GM21526 (cell line): ENCODE measurements around the gene NUMB.

Source experiments
- ATAC-seq: cut with Tn5 transposase; IDR thresholded peaks from one replicate; pipeline ENCODE4 v1.9.1; 2021; ENCODE audit warnings: moderate library complexity; ENCODE audit not compliant: unreplicated experiment, low FRiP score

The NUMB gene

DNA sequence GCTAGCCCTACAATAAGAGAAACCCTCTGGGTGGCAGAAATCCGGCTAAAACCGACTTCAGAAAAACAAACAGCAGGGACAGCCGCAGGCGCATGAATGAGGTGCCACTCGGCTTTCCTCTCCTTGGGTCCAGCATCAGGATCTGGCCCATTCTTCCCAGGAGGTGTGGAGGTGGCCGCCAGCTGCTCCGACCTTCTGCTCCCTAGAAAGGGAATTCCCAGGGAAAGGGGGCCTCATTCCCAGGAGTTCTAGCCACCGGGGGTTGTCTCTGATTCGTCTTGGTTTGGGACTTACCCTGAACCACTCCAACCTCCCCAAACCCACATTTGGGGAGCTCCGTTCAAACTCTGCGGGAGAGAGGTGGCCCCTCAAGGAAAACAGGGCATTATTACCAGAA, 208.0 kb downstream of the NUMB start:
- ATAC-seq: no peak

DNA sequence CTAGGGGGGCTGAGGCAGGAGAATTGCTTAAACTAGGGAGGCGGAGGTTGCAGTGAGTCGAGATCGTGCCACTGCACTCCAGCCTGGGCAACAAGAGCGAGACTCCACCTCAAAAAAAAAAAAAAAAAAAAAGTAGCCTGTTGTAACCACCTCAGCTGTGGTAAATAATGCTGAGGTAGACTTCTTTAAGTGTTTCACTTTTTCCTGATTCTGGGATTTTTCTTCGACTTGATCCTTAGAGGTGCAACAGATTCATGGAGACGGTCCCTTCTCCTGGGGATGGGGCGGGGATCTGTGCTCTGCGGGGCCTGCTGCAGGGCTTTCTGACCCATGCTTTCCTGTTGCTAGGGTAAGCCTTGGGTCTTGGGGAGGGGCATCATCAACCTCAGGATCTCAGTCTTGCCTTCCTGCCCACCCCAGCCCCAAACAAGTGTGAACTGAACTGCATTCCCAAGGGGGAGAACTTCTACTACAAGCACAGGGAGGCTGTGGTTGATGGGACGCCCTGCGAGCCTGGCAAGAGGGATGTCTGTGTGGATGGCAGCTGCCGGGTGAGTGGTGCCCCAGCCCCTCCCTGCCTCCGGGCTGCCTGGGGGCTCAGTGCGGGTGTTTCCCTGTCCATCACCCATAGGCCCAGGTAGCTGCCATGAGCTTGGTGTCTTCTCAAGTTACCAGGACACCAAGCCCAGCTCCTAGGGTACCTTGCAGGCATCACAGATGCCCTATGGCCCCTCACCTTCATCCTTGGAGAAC, 208.6 kb downstream of the NUMB start:
- ATAC-seq: no peak

DNA sequence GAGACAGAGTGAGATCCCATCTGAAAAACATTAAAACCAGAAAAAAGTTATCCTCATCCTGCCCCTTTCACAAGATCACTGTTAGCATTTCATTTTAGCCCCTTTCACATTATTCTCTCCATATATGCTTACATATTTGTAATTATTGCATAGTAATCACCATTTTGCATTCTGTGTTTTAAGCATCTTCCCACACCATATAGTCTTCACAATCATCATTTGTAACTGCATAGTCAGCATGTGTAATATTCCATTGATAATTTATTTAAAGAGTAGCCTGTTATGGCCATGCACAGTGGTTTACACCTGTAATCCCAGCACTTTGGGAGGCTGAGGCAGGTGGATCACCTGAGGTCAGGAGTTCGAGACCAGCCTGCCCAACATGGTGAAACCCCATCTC, 209.2 kb downstream of the NUMB start:
- no peak for ATAC-seq

DNA sequence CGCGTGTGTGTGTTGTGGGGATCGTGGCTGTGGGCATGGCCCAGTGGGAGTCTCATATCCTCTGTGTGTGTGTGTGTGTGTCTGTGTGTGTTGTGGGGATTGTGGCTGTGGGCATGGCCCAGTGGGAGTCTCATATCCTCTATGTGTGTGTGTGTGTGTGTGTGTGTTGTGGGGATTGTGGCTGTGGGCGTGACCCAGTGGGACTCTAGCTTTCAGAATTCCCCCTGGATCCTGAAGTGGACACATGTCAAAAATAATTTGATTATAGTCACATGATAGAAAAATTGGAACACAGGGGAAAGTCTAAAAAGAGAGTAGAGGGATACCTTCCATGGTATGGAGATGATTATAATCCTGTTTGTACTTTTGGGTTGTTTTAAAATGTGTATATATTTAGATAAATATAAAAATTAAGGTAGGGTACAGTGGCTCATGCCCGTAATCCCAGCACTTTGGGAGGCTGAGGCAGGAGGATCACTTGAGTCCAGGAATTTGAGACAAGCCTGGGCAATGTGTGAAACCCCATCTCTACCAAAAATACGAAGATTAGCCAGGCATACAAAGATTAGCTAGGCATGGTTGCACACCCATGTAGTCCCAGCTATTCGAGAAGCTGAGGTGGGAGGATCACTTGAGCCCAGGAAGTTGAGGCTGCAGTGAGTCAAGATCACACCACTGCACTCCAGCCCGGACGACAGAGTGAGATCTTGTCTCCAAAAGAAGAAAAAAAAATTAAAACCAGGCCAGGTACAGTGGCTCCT, 210.1 kb downstream of the NUMB start:
- ATAC-seq: no peak

DNA sequence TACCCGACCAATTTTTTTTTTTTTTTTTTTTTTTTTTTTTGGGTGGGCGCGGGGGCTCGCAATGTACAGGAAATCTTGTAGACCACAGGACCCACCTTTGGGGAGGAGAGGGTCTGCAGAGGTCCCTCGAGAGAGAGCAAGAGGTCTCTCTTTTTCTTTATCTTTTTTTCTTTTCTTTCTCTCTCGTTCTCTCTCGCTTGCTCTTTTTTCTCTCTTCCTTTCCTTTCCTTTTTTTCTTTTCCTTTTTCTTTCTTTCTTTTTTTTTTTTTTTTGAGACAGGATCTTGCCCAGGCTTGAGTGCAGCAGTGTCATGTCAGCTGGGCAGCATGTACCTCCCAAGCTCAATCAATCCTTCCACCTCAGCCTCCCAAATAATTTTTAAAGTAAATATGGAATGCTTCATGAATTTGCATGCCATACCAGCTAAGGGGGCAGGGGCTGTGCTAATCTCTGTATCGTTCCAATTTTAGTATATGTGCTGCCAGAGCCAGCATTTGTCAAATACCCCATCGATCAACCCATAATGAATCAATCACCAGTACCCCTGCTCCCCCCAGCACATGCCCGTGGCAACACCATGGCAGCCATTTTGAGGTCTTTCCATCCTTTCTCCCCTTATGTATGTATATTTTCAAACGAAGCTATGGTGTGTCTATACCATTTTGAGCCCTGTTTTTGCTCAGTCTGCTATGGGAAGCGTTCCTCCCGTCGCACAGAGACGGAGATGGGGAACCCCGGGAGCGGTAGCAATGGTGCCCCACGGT, 211.8 kb downstream of the NUMB start:
- ATAC-seq: no peak

- no peak for ATAC-seq
These were observed 212.6 kb downstream of the NUMB start for GRCh38 chr14:73245480-73246325.

GRCh38 chr14:73244541-73245290, 213.6 kb downstream of the NUMB start:
- no peak for ATAC-seq

GRCh38 chr14:73243748-73244147, 214.6 kb downstream of the NUMB start:
- no peak for ATAC-seq

- no peak for ATAC-seq
These were observed 215.0 kb downstream of the NUMB start for GRCh38 chr14:73243341-73243740.

- no peak for ATAC-seq
These were observed 215.9 kb downstream of the NUMB start for GRCh38 chr14:73242357-73242901.

DNA sequence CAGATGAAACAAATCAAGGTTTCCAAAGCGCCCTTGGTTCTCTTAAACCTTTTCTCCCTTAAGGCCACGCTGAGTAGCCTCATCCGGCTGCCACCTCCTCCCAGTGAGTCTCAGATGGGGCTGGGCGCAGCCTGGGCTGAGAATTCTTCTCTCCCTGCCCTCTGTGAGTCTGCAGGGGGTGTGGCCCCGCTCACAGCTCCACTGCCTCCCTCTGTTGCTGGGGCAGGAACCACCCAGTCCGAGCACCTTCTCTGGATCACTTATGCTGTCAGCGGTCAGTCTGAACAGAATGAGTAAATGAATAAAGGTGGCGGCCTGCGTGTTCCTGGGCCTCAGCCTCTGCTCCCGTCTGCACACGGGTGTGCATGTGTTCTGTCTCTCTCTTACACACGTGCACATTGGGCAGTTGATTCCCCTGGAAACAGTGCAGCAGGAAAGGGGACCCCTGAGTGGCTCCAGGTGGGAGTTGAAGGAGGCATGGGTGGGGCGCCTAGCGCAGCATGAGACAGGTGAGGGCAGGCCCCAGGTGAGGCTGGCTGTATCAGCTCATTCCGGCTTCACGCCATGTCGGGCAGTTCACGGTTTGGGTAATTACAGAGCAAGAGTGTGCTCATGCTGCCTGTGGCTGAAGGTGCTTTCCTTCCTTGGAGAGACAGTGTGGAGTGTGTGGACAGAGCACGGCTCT, 216.7 kb downstream of the NUMB start:
- no peak for ATAC-seq

DNA sequence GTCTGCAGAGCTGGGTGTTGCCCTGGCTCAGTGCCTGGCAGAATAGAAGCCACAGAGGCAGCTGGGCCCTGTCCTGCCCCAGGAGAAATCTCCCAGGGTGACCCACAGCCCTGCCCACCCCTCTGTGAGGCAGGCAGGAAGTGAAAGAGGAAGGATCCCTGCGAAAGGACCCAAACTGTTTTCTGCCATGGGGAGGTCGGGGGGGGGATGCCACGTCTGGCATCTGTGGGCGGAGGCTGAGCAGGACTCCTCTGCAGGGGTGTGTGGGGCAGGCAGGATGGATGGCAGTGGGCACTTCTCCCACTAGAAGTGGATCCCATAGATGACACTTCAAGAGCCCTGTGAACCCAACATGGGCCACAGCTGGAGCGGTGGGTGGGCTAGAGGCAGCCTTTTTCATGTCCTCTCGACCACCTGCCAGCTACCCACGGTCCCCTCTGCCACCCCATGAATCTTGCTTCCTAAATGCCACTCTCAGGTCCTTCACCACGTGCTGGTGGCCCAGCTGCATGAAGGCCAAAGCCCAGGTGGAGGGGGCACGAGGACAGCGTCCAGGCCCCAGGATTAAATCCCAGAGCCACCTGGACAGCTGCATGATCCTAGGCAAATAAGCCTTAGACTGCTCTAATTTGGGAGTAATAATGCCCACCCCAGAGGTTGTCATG, 217.4 kb downstream of the NUMB start:
- no peak for ATAC-seq

GRCh38 chr14:73239393-73240241, 218.7 kb downstream of the NUMB start:
- ATAC-seq: no peak

DNA sequence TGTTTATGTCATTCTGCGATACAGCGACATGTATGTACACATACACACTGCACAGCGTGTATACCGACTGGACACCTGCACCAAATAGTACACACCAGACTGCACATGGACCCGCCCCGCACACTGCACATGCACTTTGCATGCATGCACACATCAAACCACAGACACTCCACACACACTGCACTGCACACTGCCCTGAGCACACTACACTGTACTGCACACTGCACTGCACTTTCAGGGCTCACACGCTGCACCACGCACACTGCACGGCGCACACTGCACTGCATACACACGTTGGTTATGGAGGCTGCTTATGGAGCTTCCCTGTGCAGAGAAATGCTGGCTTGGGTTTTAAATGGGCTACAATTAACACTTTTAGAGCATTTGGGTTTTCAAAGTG, 219.4 kb downstream of the NUMB start:
- ATAC-seq: no peak

DNA sequence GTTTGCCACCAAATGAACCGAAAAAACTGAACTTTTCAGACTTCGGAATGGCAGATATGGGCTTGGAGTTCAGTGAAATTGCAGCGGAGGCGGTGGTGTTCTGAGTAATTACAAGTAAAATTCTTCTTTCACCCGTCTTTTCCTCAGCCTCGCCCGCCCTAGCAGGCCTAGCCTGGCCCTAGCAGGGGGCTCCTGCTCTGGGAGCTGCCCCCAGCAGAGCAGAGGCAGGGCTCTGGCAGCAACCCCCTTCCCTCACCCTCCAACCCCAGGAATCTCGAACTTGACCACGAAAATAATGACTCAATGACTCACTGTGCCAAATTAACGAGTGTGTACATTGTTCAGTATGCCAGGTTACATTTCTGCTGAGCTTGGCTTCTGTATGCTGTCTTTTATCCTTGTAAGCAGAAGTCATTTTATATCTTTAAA, 219.9 kb downstream of the NUMB start:
- no peak for ATAC-seq

DNA sequence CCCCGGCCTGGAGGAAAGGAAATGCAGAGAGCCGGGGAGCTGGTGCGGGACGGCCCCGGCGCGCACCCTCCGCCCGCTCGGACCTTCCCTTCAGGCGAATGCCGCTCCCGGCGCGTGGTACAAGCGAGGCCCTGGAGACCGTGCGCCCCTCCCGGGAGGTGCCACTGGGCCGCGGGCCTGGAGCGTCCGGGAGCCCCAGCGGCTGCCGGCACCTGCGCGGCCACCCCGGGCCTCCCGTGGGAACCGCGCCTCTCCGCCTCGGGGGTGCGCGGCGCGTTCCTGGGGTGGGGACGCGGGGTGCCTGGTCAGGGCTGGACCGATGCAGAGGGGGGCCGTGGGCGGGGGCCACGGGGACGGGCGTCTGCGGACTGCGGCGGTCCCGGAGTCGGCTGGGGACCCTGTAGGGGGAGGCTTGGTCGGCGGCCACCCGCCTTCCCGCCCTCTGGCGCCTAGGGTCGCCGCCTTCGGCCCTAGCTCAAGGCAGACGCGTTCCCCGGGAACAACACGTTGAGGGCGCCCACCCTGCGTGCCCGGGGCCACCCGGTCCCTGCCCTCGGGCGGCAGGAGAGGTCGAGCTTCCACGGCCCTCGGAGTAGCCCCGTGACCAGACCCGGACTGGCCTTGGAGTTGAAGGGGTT, 220.4 kb downstream of the NUMB start:
- no peak for ATAC-seq

DNA sequence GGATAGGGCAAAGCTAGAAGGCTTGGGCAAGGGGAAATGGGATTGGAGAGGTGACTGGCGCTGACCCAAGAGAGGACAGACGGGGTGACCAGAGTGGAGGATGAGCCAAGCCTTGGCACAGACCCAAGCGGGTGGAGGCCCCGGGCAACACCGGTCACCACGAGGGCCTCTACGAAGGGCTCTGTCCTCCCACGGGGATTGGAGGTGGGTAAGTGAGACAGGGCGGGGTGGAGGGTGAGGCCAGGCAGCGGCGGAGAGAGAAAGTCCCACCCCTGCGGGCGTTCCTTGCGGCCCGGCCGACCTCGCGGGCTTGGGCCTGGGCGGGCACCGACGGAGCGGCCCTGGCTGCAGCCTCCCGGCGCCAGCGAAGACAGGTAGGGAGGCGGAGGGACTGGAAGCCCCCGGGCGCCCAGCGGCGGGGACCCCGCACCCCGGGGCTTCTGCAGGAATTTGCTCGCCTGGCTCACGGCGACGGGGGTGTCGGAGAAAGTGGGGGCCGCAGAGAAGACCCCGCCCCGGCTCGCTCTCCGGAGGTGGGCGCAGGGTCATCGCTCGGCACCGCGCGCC, 221.0 kb downstream of the NUMB start, which contains the start of gene PAPLN:
Gene PAPLN (plus strand): TSS at position 288 of the 567 bp plus-strand sequence. CDS start 2,273 bp downstream, outside the sequence.
- ATAC-seq: no peak
